A673 (cell line): Measurements from ENCODE around the gene NRM. TPM values are rescaled to one million over a fixed set of nuclear protein-coding genes. Genes with fewer than 3 reads are reported as not detected.

Experiments
- BruUV-seq: library from RNA; stranded (reverse); fragments of 400-500 nt; replicated peaks from 2 replicates; lab custom pipeline; 2021; lab: Mats Ljungman, UMichigan
- CTCF ChIA-PET: fragments of 300-600 bp; sonication (Branson Sonifier 250); formaldehyde crosslinking; loops from one replicate; lab custom pipeline; 2022; ENCODE audit warnings: antibody characterized with exemption; lab: Charles Lee
- POLR2A ChIA-PET: fragments of 300-600 bp; sonication (Branson Sonifier 250); formaldehyde crosslinking; loops from one replicate; lab custom pipeline; 2022; ENCODE audit warnings: antibody characterized with exemption; ENCODE audit not compliant: low non-redundant PET; lab: Charles Lee
- DNase-seq: peaks from one replicate; pipeline ENCODE4 v3.0.0-alpha.2; 2015; ENCODE audit warnings: low spot score
- H3K27ac ChIP-seq: fragments of 200-600 bp; sonication (generic); 2 replicates; pipeline ENCODE4 v1.5.1; 2016; ENCODE audit warnings: mixed run types, low read depth, mild to moderate bottlenecking, mixed read lengths, antibody characterized with exemption, low read length; ENCODE audit not compliant: poor library complexity, severe bottlenecking
- H3K27me3 ChIP-seq: fragments of 200-600 bp; sonication (generic); replicated peaks from 2 replicates; pipeline ENCODE4 v1.6.1; 2017; ENCODE audit warnings: mixed run types, low read depth, mild to moderate bottlenecking, mixed read lengths, antibody characterized with exemption, low read length; ENCODE audit not compliant: insufficient read depth, poor library complexity
- H3K36me3 ChIP-seq: fragments of 200-600 bp; sonication (generic); 2 replicates; pipeline ENCODE4 v1.6.1; 2016; ENCODE audit warnings: mixed run types, mild to moderate bottlenecking, mixed read lengths, antibody characterized with exemption, low read length; ENCODE audit not compliant: insufficient read depth, poor library complexity, severe bottlenecking
- H3K4me1 ChIP-seq: fragments of 200-600 bp; sonication (generic); 2 replicates; pipeline ENCODE4 v1.6.1; 2017; ENCODE audit warnings: mixed run types, mild to moderate bottlenecking, mixed read lengths, antibody characterized with exemption, low read length; ENCODE audit not compliant: insufficient read depth, poor library complexity, severe bottlenecking
- H3K4me3 ChIP-seq: fragments of 200-600 bp; sonication (generic); 2 replicates; pipeline ENCODE4 v1.5.1; 2016; ENCODE audit warnings: low read depth, mixed run types, mild to moderate bottlenecking, mixed read lengths, low read length; ENCODE audit not compliant: poor library complexity, severe bottlenecking
- H3K9me3 ChIP-seq: fragments of 200-600 bp; sonication (generic); 2 replicates; pipeline ENCODE4 v1.6.1; 2016; ENCODE audit warnings: mixed run types, low read depth, mild to moderate bottlenecking, mixed read lengths, antibody characterized with exemption, low read length; ENCODE audit not compliant: poor library complexity, severe bottlenecking
- EZH2 ChIP-seq: fragments of 200-600 bp; sonication (generic); IDR thresholded peaks from 2 replicates; pipeline ENCODE4 v1.6.1; 2017; ENCODE audit warnings: borderline replicate concordance, low read depth, mild to moderate bottlenecking, mixed read lengths, antibody characterized with exemption, low read length; ENCODE audit not compliant: poor library complexity, severe bottlenecking
- intact Hi-C: fragments of 100-400 bp; cut with micrococcal nuclease; formaldehyde crosslinking; loops from one replicate; pipeline ENCODE4 v1.10.0; 2022; ENCODE audit not compliant: unreplicated experiment
- total RNA-seq: library from RNA; stranded (reverse); gene quantifications from 2 replicates; pipeline ENCODE4 v1.2.3, GENCODE V29; 2021
- TF ChIP-seq, protein P1 (sequence below): fragments of 300-800, 200-600 bp; sonication (generic); conservative IDR thresholded peaks from 2 replicates; pipeline ENCODE4 v1.5.1; 2017; ENCODE audit warnings: low read depth, mild to moderate bottlenecking, antibody characterized with exemption, low read length, moderate library complexity, mixed read lengths

Gene NRM
- total RNA-seq, 1 experiment from 2014 or later: 49.8 TPM

DNA sequence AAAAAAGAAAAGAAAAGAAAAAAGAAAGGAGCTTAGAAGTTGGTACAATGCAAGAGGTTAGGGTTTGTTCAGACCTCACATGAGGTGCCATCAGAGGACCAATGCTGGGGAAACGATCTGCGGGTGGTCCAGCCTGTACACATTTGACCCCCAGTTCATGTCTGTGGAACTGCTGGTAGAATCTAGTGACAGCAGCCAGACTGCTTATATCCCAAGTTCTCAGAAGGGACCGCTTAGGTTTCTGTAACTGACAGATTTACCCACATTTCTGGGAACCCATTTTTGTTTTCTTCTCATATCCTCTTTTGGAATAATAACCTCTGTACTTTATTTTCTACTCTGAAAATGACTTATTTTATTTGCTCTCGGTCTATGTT is 9.0 kb downstream of the NRM start:
- TF ChIP-seq EZH2: no peak
- TF ChIP-seq, protein P1, sequence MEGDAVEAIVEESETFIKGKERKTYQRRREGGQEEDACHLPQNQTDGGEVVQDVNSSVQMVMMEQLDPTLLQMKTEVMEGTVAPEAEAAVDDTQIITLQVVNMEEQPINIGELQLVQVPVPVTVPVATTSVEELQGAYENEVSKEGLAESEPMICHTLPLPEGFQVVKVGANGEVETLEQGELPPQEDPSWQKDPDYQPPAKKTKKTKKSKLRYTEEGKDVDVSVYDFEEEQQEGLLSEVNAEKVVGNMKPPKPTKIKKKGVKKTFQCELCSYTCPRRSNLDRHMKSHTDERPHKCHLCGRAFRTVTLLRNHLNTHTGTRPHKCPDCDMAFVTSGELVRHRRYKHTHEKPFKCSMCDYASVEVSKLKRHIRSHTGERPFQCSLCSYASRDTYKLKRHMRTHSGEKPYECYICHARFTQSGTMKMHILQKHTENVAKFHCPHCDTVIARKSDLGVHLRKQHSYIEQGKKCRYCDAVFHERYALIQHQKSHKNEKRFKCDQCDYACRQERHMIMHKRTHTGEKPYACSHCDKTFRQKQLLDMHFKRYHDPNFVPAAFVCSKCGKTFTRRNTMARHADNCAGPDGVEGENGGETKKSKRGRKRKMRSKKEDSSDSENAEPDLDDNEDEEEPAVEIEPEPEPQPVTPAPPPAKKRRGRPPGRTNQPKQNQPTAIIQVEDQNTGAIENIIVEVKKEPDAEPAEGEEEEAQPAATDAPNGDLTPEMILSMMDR: no peak
- no peaks in the 10 kb centered on the region for H3K9me3 ChIP-seq
- CTCF ChIA-PET: interaction anchor here (1.1 kb wide), 1 partner anchor 49 kb away, joined by 5 read pairs; no protein-coding TSS in a partner anchor
- no peaks in the 10 kb centered on the region for H3K27me3 ChIP-seq
- no peak for DNase-seq
- peaks cover 42% of the 10 kb centered on the region for H3K4me1 ChIP-seq
- no TSS peak for BruUV-seq
- H3K36me3 ChIP-seq: peaks cover 13% of the 10 kb centered on the region
- POLR2A ChIA-PET: no interaction called here
- peak overlapping the region; percentile 88 for H3K4me3 ChIP-seq
- peak overlapping the region; percentile 80 for H3K27ac ChIP-seq
- intact Hi-C loops: no loop called here

DNA sequence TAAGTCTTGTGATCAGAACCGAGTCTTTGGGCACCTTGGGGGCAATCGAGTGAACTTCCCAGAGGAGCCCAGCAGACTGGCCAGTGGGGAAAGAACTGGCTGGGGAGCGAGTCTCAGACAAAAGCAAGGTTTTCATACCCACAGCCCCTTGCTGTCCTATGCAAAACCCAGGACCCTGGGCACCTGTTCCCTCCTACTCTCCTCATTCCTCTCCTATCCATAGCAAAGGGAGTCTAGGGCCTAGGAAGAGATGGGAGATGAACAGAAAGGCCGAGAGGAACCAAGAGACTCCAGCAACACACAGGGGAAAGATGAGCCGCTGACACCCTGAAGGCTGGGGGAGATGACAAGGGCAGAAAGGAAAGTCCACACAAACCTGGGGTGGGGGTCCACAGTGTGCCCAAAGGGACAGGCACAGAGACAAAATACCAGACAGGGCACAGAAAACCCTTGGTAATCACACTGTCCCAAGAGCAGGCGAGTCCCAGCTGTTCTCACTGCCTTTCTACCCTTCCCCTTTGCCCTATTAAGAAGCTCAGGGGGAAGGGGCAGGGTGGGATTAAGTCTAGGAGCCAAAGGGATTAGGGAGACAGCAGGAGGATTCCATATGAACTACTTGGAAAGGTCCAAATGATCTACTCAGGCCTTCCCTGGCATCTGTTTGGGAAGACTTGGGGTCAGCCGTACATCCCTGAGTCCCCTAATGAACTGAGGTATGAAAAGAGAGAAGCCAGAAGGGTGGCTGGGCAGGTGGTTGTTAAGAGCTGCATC is 10.8 kb downstream of the NRM start:
- intact Hi-C loops: loop anchor here (1.0 to 10.0 kb wide), 4 partner anchors 42 to 407 kb away; partner anchors contain the start of gene HLA-E
- Histone ChIP-seq H3K4me1 (peaks cover 31% of the 10 kb centered on the region), H3K27me3 (no peaks in the 10 kb centered on the region), H3K9me3 (no peaks in the 10 kb centered on the region), H3K4me3 (no peak overlapping the region), H3K36me3 (peaks cover 20% of the 10 kb centered on the region), H3K27ac (peak overlapping the region; percentile 43)
- TF ChIP-seq, protein P1: no peak
- no peak for TF ChIP-seq EZH2
- ChIA-PET POLR2A (interaction anchor here (1.2 kb wide), 1 partner anchor 42 kb away, joined by 4 read pairs; no protein-coding TSS in a partner anchor), CTCF (interaction anchor here (0.7 to 1.5 kb wide), 3 partner anchors 25 to 407 kb away, joined by 3 to 30 read pairs (median 12); no protein-coding TSS in a partner anchor)
- no peak for DNase-seq
- no TSS peak for BruUV-seq

DNA sequence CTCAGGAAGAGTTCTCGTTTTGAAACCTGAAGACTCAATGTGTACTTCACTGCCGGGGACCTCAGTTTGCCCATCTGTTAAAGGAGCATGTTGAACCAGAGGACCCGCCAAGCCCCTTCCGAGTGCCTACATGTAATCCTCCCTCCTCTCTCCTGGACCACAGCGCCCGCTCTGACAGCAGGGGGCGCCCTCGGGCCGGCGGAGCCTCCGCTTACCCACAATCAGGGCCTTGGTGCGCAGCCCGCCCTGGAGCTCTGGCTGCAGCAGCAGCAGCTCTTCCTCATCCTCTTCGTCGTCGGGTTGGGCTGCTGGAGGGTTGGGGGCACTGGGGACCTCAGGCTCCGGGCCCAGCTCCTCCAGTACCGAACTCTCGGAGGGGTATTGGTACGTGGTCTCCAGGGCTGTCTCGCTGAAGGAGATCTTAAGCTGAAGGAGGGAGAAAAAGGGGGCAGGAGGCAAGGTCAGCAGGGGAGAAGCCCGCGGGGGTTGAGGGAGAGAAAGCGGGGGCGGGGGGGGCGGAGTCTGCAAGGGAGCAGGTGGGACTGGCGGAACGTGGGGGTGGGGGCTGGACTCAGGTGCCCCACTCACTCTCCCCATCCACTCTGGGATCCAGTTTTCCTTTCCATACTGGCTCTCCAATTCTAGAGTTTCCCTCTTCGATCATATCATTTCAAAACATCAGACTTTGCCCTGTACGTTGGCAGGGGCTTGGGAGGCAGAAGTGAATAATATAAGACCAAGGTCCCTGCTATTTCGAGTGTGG is 11.6 kb downstream of the NRM start:
- no peaks in the 10 kb centered on the region for H3K9me3 ChIP-seq
- H3K27me3 ChIP-seq: no peaks in the 10 kb centered on the region
- ChIA-PET CTCF (interaction anchor here (0.6 to 1.5 kb wide), 15 partner anchors 9 to 818 kb away, joined by 3 to 30 read pairs (median 5); partner anchors contain the start of genes MDC1 and VARS2), POLR2A (interaction anchor here (0.6 to 1.2 kb wide), 2 partner anchors 43 to 183 kb away, joined by 4 read pairs; no protein-coding TSS in a partner anchor)
- no peak overlapping the region for H3K4me3 ChIP-seq
- H3K4me1 ChIP-seq: peaks cover 23% of the 10 kb centered on the region
- no peak for TF ChIP-seq EZH2
- TF ChIP-seq, protein P1: peak; percentile 97
- no TSS peak for BruUV-seq
- DNase-seq: peak; percentile 89
- peaks cover 20% of the 10 kb centered on the region for H3K36me3 ChIP-seq
- intact Hi-C loops: loop anchor here (1.0 to 10.0 kb wide), 4 partner anchors 43 to 408 kb away; partner anchors contain the start of gene HLA-E
- H3K27ac ChIP-seq: peak overlapping the region; percentile 43
